Suprapubic skin (tissue), 4 donors: ENCODE results near the gene ESPL1. TPM values are rescaled to one million over a fixed set of nuclear protein-coding genes. Genes with fewer than 3 reads are reported as not detected.
A peak's percentile ranks its signal among the peaks of the same experiment; 100 is the strongest.

ENCODE experiments used
- DNase-seq, 2 donors: peaks; one replicate each; pipeline ENCODE4 v3.0.0-alpha.2; 2019; ENCODE audit warnings: low spot score in 2 of 2
- H3K27ac ChIP-seq: fragments of 200-600 bp; sonication (generic); one replicate; pipeline ENCODE4 v1.5.1; 2019
- H3K27me3 ChIP-seq: fragments of 200-600 bp; sonication (generic); one replicate; pipeline ENCODE4 v1.5.1; 2019
- H3K36me3 ChIP-seq: fragments of 200-600 bp; sonication (generic); one replicate; pipeline ENCODE4 v1.5.1; 2019
- H3K4me1 ChIP-seq: fragments of 200-600 bp; sonication (generic); one replicate; pipeline ENCODE4 v1.5.1; 2019
- H3K4me3 ChIP-seq: fragments of 200-600 bp; sonication (generic); one replicate; pipeline ENCODE4 v1.5.1; 2019; ENCODE audit warnings: mild to moderate bottlenecking
- H3K9me3 ChIP-seq: fragments of 200-600 bp; sonication (generic); one replicate; pipeline ENCODE4 v1.5.1; 2019
- EP300 ChIP-seq: sonication (generic); formaldehyde crosslinking; IDR thresholded peaks from one replicate; pipeline ENCODE4 v1.6.1; 2017; ENCODE audit warnings: antibody characterized with exemption
- POLR2A ChIP-seq, 2 donors: fragments of 450-650 bp; IDR thresholded peaks; one replicate each; pipeline ENCODE4 v1.6.1; 2017; ENCODE audit warnings: antibody characterized with exemption in 2 of 2, mild to moderate bottlenecking in 2 of 2, moderate library complexity in 2 of 2
- POLR2AphosphoS5 ChIP-seq, 3 donors: sonication (generic); formaldehyde crosslinking; IDR thresholded peaks; one replicate each; pipeline ENCODE4 v1.6.1; 2017; ENCODE audit warnings: antibody characterized with exemption in 3 of 3
- WGBS: methylation state at CpG from one replicate; pipeline ENCODE4 v1.1.5; 2018; 5-methylcytosine and 5-hydroxymethylcytosine counted together
- total RNA-seq, 4 donors: library from RNA; depleted of rRNA; stranded (reverse); fragments of >200 nt; gene quantifications; one replicate each; pipeline ENCODE4 v1.1.0, GENCODE V29; 2016
- TF ChIP-seq, protein P1 (sequence below), 2 donors: fragments of 200-600 bp in 1 of 2; fragments of 450-650 bp in 1 of 2; sonication (generic) in 1 of 2; IDR thresholded peaks; one replicate each; pipeline ENCODE4 v1.5.1; 2016 to 2019; ENCODE audit warnings: antibody characterized with exemption in 2 of 2, mild to moderate bottlenecking in 1 of 2, moderate library complexity in 1 of 2

The ESPL1 gene
- total RNA-seq, 4 donors from 2014 or later = 5.7 to 10.6 (median 6.1) TPM

DNA sequence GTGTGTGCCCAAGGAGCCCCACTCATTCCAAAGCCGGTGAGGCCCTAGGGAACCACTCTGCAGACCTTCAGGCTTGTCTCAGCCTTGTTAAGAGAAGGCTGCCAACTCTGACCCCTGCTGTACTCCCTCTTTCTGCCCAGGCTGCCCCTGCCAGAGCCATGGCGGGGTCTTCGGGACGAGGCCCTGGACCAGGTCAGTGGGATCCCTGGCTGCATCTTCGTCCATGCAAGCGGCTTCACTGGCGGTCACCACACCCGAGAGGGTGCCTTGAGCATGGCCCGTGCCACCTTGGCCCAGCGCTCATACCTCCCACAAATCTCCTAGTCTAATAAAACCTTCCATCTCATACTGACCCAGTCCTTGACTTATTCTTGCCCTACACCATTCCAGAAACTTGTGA lies 38.7 kb downstream of the ESPL1 start:
- WGBS = 95% methylated on average over 10 of the region's 10 CpGs
- Histone ChIP-seq H3K4me3 (no peak overlapping the region), H3K9me3 (no peaks in the 10 kb centered on the region), H3K27me3 (no peaks in the 10 kb centered on the region), H3K27ac (no peak overlapping the region), H3K36me3 (peaks cover 92% of the 10 kb centered on the region), H3K4me1 (peaks cover 11% of the 10 kb centered on the region)
- no peak for DNase-seq
- TF ChIP-seq POLR2A (IDR thresholded peaks at IDR 0.05) (no peak), EP300 (no peak), POLR2AphosphoS5 (IDR thresholded peaks at IDR 0.05) (no peak)
- TF ChIP-seq, protein P1, sequence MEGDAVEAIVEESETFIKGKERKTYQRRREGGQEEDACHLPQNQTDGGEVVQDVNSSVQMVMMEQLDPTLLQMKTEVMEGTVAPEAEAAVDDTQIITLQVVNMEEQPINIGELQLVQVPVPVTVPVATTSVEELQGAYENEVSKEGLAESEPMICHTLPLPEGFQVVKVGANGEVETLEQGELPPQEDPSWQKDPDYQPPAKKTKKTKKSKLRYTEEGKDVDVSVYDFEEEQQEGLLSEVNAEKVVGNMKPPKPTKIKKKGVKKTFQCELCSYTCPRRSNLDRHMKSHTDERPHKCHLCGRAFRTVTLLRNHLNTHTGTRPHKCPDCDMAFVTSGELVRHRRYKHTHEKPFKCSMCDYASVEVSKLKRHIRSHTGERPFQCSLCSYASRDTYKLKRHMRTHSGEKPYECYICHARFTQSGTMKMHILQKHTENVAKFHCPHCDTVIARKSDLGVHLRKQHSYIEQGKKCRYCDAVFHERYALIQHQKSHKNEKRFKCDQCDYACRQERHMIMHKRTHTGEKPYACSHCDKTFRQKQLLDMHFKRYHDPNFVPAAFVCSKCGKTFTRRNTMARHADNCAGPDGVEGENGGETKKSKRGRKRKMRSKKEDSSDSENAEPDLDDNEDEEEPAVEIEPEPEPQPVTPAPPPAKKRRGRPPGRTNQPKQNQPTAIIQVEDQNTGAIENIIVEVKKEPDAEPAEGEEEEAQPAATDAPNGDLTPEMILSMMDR (IDR thresholded peaks at IDR 0.05) = no peak

DNA sequence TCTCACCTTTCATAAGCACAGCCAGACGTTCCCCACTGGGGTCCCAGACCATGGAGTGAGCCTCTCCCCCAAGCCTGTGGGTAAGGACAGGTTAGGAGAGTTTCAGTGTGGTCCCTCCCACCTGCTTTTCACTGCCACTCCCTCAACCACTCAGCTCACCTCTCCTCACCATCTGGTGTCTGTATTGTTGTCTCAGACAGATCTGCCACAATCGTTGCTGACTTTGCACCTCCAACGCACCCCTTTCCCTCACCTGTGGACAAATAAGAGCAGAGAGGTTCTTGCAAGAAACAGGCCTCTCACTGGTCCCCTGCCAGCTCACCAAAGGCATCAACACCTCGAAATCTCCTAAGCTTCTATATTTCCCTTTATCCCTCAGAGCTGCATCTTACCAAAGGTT lies 40.2 kb downstream of the ESPL1 start:
- no peak overlapping the region for H3K27ac ChIP-seq
- no peak for DNase-seq
- no peaks in the 10 kb centered on the region for H3K9me3 ChIP-seq
- no peaks in the 10 kb centered on the region for H3K27me3 ChIP-seq
- no peak for TF ChIP-seq POLR2AphosphoS5 (IDR thresholded peaks at IDR 0.05)
- TF ChIP-seq, protein P1 (IDR thresholded peaks at IDR 0.05) = no peak
- no peak for TF ChIP-seq EP300
- 73% methylated on average over 4 of the region's 4 CpGs for WGBS
- peaks cover 81% of the 10 kb centered on the region for H3K36me3 ChIP-seq
- H3K4me3 ChIP-seq = no peak overlapping the region
- no peaks in the 10 kb centered on the region for H3K4me1 ChIP-seq

DNA sequence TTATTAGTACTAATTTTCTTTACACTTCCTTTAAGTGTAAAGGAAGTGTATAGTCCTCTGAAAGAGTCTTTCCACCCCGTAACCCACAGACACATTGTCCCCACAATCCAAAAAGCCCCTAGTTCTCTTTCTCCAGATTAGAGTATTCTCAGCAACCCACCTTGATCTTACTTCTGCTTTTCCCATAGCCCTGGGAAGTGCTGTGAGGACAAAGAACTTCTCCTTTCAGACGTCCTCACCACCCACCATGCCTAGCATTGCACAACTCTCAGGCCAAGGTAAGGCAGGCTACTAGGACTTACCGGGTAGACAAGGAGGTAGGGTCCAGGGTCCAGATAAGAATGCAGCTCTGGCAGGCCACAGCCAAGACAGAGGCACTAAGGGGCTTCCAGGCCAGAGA lies 45.9 kb downstream of the ESPL1 start:
- Histone ChIP-seq H3K27me3 (no peaks in the 10 kb centered on the region), H3K36me3 (peaks cover 78% of the 10 kb centered on the region), H3K4me3 (no peak overlapping the region), H3K4me1 (no peaks in the 10 kb centered on the region), H3K9me3 (no peaks in the 10 kb centered on the region), H3K27ac (no peak overlapping the region)
- DNase-seq = no peak
- TF ChIP-seq, protein P1 (IDR thresholded peaks at IDR 0.05) = no peak
- TF ChIP-seq EP300 (no peak), POLR2A (IDR thresholded peaks at IDR 0.05) (no peak), POLR2AphosphoS5 (IDR thresholded peaks at IDR 0.05) (no peak)
- 100% methylated on average over 2 of the region's 3 CpGs for WGBS

DNA sequence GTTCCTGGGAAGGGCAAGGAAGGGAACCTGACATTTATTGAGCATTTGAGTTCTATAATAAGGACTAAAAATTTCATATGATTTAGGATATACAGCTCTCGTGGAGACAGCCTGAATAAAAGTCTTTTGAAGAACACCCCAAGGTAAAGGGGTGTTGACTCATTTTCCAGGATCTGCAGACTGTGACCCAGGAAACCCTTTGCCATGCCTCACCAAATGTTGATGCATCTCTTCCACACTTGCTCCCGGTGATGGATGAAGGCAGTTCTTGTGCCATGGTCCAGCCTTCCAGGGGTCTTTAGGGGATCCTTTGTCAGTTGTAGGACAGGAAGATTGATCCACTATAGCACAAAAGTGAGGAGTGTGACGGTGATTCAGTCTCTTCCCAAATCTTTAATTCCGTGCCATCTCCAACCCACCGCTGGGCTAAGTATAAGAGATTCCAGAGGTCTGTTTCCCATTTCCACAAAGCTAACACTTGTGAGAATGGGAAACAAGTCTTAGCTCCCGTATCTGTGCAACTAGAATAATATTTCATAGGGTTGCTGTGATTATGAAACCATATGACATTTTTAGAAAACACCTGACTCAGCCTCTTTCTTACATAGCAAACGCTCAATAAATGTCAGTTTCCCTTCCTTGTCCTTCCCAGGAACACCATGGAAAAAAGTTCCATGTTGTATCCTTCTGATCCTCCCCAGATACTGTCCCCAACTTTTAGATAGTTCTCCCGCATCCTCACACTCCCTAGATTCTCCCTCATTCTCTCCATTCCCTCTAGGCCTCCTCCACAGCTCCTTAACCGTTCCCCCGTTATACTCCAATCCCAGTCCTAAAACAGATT lies 52.5 kb downstream of the ESPL1 start:
- peaks cover 32% of the 10 kb centered on the region for H3K36me3 ChIP-seq
- H3K27me3 ChIP-seq = no peaks in the 10 kb centered on the region
- peak overlapping the region; percentile 84 for H3K27ac ChIP-seq
- H3K4me1 ChIP-seq = peaks cover 46% of the 10 kb centered on the region
- 19% methylated on average over 10 of the region's 10 CpGs for WGBS
- DNase-seq = no peak
- no peaks in the 10 kb centered on the region for H3K9me3 ChIP-seq
- no peak for TF ChIP-seq POLR2AphosphoS5 (IDR thresholded peaks at IDR 0.05)
- TF ChIP-seq POLR2A (IDR thresholded peaks at IDR 0.05) = no peak
- TF ChIP-seq, protein P1 (IDR thresholded peaks at IDR 0.05) = no peak
- no peak for TF ChIP-seq EP300
- peak overlapping the region; percentile 80 for H3K4me3 ChIP-seq

DNA sequence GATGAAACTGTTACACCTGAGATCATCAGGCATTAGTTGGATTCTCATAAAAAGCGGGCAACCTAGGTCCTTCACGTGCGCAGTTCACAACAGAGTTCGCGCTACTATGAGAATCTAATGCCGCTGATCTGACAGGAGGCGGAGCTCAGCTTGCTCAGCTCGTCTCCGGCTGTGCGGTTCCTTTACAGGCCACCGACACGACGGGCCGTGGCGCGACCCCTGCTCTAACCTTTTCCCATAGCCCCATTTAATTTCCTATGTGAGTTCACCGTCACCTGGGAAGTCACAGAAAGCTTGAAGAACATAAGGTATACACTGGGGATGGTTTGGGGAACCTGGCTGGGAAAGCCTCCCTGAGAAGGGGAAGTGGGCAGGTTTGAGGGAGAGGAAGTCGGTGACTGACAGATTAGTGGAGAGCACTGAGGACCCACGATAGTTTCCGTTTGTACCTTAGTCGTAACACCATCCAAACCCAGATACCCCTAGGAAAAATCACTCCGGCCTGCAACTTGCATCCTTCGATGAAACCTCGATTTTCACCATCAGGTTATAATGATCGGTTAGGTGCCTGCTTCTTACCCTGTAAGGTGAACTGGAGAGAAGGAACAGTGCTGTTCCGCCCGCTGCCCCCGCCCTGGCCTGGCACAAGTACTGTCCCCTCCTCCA lies 56.1 kb downstream of the ESPL1 start:
- Histone ChIP-seq H3K4me1 (peaks cover 55% of the 10 kb centered on the region), H3K36me3 (peaks cover under 1% of the 10 kb centered on the region), H3K4me3 (peak overlapping the region; percentile 71), H3K27ac (peak overlapping the region; percentile 88), H3K9me3 (no peaks in the 10 kb centered on the region), H3K27me3 (no peaks in the 10 kb centered on the region)
- no peak for TF ChIP-seq POLR2AphosphoS5 (IDR thresholded peaks at IDR 0.05)
- 20% methylated on average over 27 of the region's 28 CpGs for WGBS
- DNase-seq = no peak
